Measurements from ENCODE around the gene SELENOM. TPM values are rescaled to one million over a fixed set of nuclear protein-coding genes. Genes with fewer than 3 reads are reported as not detected.
A peak's percentile ranks its signal among the peaks of the same experiment; 100 is the strongest.

Gene SELENOM
- total RNA-seq, 1 donor: 152 TPM

GRCh38 chr22:31122532-31123291 is 15.3 kb upstream of the SELENOM start, which contains the start of gene INPP5J:
TSS of gene INPP5J (plus strand) at chr22:31122966. CDS start at chr22:31123015, 49 bp downstream.
- no peak for TF ChIP-seq CTCF (IDR thresholded peaks at IDR 0.05; ENCODE audit: insufficient read depth, low read depth, low read length)
- H3K4me3 ChIP-seq (ENCODE audit: low read depth, low read length): peak within 1 kb of the TSS; percentile 56
- DNase-seq (ENCODE audit: low read depth): peak; percentile 41

GRCh38 chr22:31122196-31122531 is 14.8 kb upstream of the SELENOM start:
- DNase-seq (ENCODE audit: low read depth): no peak
- TF ChIP-seq CTCF (IDR thresholded peaks at IDR 0.05; ENCODE audit: insufficient read depth, low read depth, low read length): no peak
- no peak overlapping the region for H3K4me3 ChIP-seq (ENCODE audit: low read depth, low read length)

GRCh38 chr22:31121403-31121802 is 14.0 kb upstream of the SELENOM start:
- H3K4me3 ChIP-seq (ENCODE audit: low read depth, low read length): no peak overlapping the region
- TF ChIP-seq CTCF (IDR thresholded peaks at IDR 0.05; ENCODE audit: insufficient read depth, low read depth, low read length): no peak
- DNase-seq (ENCODE audit: low read depth): no peak

GRCh38 chr22:31120642-31121041 is 13.3 kb upstream of the SELENOM start:
- no peak for DNase-seq (ENCODE audit: low read depth)
- H3K4me3 ChIP-seq (ENCODE audit: low read depth, low read length): no peak overlapping the region
- TF ChIP-seq CTCF (IDR thresholded peaks at IDR 0.05; ENCODE audit: insufficient read depth, low read depth, low read length): no peak

GRCh38 chr22:31120230-31120629 is 12.9 kb upstream of the SELENOM start:
- TF ChIP-seq CTCF (IDR thresholded peaks at IDR 0.05; ENCODE audit: insufficient read depth, low read depth, low read length): no peak
- DNase-seq (ENCODE audit: low read depth): no peak
- no peak overlapping the region for H3K4me3 ChIP-seq (ENCODE audit: low read depth, low read length)

GRCh38 chr22:31119026-31119717 is 11.8 kb upstream of the SELENOM start:
- H3K4me3 ChIP-seq (ENCODE audit: low read depth, low read length): no peak overlapping the region
- TF ChIP-seq CTCF (IDR thresholded peaks at IDR 0.05; ENCODE audit: insufficient read depth, low read depth, low read length): no peak
- DNase-seq (ENCODE audit: low read depth): no peak
